RWPE1 (cell line): ENCODE data around the gene CAPS2.

ENCODE experiments used
- CTCF ChIA-PET: fragments of 350-600 bp; sonication (Branson Sonifier 250); formaldehyde crosslinking; extraction: SDS; loops from one replicate; lab custom pipeline; 2021; lab: Yijun Ruan, JAX
- POLR2A ChIA-PET: fragments of 400-600 bp; formaldehyde crosslinking; extraction: SDS; loops from one replicate; lab custom pipeline; 2020; ENCODE audit warnings: antibody characterized with exemption; ENCODE audit not compliant: low non-redundant PET; lab: Yijun Ruan, JAX
- DNase-seq: peaks from one replicate; pipeline ENCODE4 v3.0.0; 2012; ENCODE audit warnings: low spot score
- H3K27ac ChIP-seq: fragments of 450-650 bp; 2 replicates; pipeline ENCODE4 v1.5.1; 2017
- TF ChIP-seq, protein P1 (sequence below): fragments of 450-650 bp; conservative IDR thresholded peaks from 2 replicates; pipeline ENCODE4 v1.5.1; 2017; ENCODE audit warnings: low read depth, mild to moderate bottlenecking

Gene CAPS2

DNA sequence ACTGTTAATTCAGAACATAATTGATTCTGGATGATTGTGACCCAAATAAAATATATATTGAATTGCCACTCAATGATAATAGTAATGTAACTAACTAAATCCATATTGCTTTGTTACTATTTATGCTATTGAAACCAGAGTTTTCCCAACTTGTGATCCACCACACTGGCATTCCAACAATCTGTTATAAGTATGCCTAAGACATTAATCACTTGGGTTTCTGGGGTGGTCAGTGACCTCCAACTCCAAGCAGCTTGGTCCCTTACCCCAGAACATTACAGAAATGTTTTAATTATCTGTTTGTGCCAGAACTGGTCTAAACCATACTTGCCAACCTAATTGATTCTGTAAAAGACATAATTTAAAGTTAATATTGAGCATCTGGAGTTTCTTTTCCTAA is 14.6 kb downstream of the CAPS2 start:
- POLR2A ChIA-PET, result no interaction called here
- no peak for DNase-seq
- TF ChIP-seq, protein P1, sequence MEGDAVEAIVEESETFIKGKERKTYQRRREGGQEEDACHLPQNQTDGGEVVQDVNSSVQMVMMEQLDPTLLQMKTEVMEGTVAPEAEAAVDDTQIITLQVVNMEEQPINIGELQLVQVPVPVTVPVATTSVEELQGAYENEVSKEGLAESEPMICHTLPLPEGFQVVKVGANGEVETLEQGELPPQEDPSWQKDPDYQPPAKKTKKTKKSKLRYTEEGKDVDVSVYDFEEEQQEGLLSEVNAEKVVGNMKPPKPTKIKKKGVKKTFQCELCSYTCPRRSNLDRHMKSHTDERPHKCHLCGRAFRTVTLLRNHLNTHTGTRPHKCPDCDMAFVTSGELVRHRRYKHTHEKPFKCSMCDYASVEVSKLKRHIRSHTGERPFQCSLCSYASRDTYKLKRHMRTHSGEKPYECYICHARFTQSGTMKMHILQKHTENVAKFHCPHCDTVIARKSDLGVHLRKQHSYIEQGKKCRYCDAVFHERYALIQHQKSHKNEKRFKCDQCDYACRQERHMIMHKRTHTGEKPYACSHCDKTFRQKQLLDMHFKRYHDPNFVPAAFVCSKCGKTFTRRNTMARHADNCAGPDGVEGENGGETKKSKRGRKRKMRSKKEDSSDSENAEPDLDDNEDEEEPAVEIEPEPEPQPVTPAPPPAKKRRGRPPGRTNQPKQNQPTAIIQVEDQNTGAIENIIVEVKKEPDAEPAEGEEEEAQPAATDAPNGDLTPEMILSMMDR, result no peak
- CTCF ChIA-PET, result no interaction called here
- H3K27ac ChIP-seq, result no peak overlapping the region

DNA sequence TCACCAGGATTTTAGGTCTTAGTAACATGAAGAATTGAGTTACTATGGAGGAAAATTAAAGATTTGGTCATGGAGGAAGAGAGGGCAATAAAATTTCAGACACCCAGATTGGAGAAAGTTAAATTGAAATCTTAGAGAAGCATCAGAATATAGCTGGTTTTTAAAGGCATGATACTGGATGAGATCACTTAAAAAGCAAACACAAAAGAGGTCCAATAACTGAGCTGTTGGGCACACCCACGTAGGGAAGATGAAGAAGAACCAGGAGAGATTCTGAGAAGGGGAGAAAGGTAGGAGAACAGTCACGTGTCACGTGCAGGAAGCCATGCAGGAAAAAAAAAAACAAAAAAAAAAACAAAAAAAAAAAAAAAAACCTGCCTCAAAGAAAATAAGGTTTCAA is 18.8 kb downstream of the CAPS2 start:
- POLR2A ChIA-PET, result interaction anchor here (0.6 kb wide), 1 partner anchor 28 kb away, joined by 5 read pairs; no protein-coding TSS in a partner anchor
- CTCF ChIA-PET, result no interaction called here
- TF ChIP-seq, protein P1, result no peak
- H3K27ac ChIP-seq, result no peak overlapping the region
- DNase-seq, result no peak

DNA sequence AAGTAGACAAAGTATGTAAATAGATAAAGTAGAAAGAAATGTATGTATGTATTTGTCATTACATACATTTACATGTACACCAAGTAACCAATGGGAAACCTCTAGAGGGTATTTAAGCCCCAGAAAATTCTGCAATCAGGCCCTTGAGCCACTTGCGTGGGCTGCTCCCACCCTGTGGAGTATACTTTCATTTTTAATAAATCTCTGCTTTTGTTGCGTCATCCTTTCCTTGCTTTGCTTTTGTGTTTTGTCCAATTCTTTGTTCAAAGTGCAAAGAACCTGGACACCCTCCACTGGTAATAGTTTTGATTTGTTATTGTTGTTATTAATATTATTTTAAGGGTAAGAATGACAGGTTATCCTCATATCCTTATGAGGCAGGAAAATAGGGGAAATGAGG is 21.8 kb downstream of the CAPS2 start:
- no peak for DNase-seq
- ChIA-PET POLR2A (no interaction called here), CTCF (no interaction called here)
- H3K27ac ChIP-seq, result no peak overlapping the region
- TF ChIP-seq, protein P1, result no peak

DNA sequence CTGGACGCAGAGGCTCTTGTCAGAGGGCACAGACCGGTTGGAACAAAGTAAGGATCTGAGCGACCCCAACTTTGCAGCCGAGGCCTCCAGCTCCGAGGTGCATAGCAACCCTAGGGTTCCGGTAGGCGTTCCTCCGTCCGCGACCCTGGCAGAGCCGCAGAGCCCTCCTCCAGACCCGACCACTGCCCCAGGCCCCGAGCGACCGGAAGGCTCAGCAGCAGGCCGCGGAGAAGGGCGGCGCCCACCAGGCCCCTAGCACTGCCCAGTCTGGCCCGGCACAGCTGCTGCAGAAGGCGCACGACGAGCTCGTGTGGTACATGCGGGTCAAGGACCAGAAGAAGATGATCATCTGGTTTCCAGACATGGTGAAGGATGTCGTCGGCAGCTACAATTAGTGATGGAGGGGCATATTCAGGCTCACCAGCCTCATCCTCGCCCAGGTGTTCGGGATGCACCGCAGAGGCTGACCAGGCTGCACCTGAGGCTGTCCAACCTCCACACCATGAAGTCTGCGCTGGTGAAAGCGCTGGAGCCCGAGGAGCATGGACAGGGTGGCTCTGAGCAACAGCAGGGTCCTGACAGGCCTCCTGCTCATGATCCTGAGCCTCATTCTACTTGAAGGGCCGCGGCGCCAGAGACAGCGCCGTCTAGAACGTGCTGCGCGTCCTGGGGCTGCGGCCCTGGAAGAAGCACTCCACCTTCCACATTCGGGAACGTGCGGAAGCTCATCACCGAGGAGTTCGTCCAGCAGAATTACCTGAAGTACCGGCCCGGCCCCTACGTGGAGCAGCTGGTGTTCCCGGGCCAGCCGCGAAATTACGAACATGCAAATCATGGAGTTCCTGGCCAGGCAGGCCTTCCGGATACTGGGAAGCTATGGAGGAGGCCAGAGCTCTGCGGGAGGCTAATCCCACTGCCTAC is 24.5 kb downstream of the CAPS2 start:
- no peak for DNase-seq
- H3K27ac ChIP-seq, result no peak overlapping the region
- ChIA-PET CTCF (interaction anchor here (0.7 kb wide), 1 partner anchor 328 kb away, joined by 4 read pairs; no protein-coding TSS in a partner anchor), POLR2A (no interaction called here)
- TF ChIP-seq, protein P1, result no peak

DNA sequence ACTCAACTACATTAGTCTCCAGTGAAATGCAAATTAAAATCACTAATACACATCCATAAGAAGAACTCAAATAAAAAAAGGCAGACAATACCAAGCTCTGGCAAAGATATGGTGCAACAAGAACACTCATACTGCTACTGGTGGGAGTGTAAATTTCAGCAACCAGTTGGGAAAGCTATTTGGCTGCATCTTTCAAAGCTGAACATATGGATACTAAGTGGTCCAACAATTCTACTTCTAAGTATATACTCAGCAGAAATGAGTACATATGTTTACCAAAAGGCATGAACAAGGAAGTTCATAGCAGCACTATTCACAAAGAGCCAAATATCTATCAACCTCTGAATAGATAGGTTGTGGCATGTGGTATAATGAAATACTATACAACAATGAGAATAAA is 27.3 kb downstream of the CAPS2 start:
- ChIA-PET CTCF (no interaction called here), POLR2A (no interaction called here)
- no peak for DNase-seq
- TF ChIP-seq, protein P1, result no peak
- no peak overlapping the region for H3K27ac ChIP-seq

DNA sequence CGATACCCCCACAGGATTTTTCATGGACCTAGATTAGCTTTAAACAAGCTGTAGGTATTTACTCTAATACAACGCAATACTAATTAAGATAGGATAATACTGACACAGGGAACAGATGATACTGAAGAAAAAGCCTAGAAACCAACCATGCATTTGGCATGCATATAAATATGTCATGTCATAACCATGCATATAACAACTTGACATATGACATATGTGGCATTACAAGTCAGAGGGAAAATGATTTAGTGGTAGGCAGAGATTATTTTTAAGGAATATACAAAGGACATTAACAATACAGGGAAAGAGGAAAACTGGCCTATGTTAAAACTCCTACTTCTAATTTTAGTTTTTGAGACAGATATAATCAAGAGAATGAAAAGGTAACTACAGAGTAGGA is 27.9 kb downstream of the CAPS2 start:
- no peak for DNase-seq
- no peak overlapping the region for H3K27ac ChIP-seq
- TF ChIP-seq, protein P1, result no peak
- ChIA-PET POLR2A (no interaction called here), CTCF (interaction anchor here (0.6 kb wide), 1 partner anchor 1760 kb away, joined by 4 read pairs; no protein-coding TSS in a partner anchor)
